Aorta (tissue), 5 donors: ENCODE data around the gene ANKRD18A. TPM values are rescaled to one million over a fixed set of nuclear protein-coding genes. Genes with fewer than 3 reads are reported as not detected.
A peak's percentile ranks its signal among the peaks of the same experiment; 100 is the strongest.

Experiments
- ATAC-seq: fragments of 200-7000 bp; cut with Tn5 transposase; one replicate; pipeline ENCODE4 v1.9.1; 2022; ENCODE audit warnings: moderate library complexity; ENCODE audit not compliant: low FRiP score
- DNase-seq, 2 donors: peaks; one replicate each; pipeline ENCODE4 v3.0.0-alpha.2; 2020
- H3K27ac ChIP-seq, 2 donors: one replicate each; pipeline ENCODE4 v1.5.1; 2013; ENCODE audit warnings: low read length in 2 of 2, mild to moderate bottlenecking in 2 of 2, moderate library complexity in 2 of 2, control low read depth in 1 of 2, inconsistent platforms in 1 of 2, low read depth in 1 of 2
- H3K27me3 ChIP-seq, 2 donors: one replicate each; pipeline ENCODE4 v1.6.1; 2013; ENCODE audit warnings: control low read depth in 1 of 2, low read length in 1 of 2, mild to moderate bottlenecking in 1 of 2, moderate library complexity in 1 of 2; ENCODE audit not compliant: insufficient read depth in 2 of 2, control insufficient read depth in 1 of 2
- H3K36me3 ChIP-seq, 2 donors: one replicate each; pipeline ENCODE4 v1.6.1; 2013; ENCODE audit warnings: control low read depth in 1 of 2, low read length in 1 of 2, mild to moderate bottlenecking in 1 of 2; ENCODE audit not compliant: insufficient read depth in 2 of 2, control insufficient read depth in 1 of 2
- H3K4me1 ChIP-seq, 2 donors: one replicate each; pipeline ENCODE4 v1.6.1; 2013; ENCODE audit warnings: low read length in 2 of 2, control low read depth in 1 of 2, mild to moderate bottlenecking in 1 of 2, moderate library complexity in 1 of 2; ENCODE audit not compliant: insufficient read depth in 2 of 2, control insufficient read depth in 1 of 2
- H3K4me3 ChIP-seq, 2 donors: one replicate each; pipeline ENCODE4 v1.5.1; 2013; ENCODE audit warnings: low read length in 2 of 2, control low read depth in 1 of 2, mild to moderate bottlenecking in 1 of 2
- H3K9me3 ChIP-seq: one replicate; pipeline ENCODE4 v1.6.1; 2013; ENCODE audit warnings: mild to moderate bottlenecking, low read length; ENCODE audit not compliant: control insufficient read depth
- WGBS, 2 donors: extraction: QIAGEN DNeasy Blood & Tissue Kit; methylation state at CpG; one replicate each; pipeline ENCODE4 v1.1.7; 2013; 5-methylcytosine and 5-hydroxymethylcytosine counted together
- intact Hi-C, 2 donors: fragments of 100-400 bp; cut with DNase I; formaldehyde crosslinking; loops; one replicate each; pipeline versions ENCODE4 v1.14.2 to v1.15.0; 2022
- polyA plus RNA-seq, 2 donors: library from polyadenylated mRNA; stranded (reverse); fragments of 200-250 nt; gene quantifications; one replicate each; pipeline ENCODE4 v1.2.3, GENCODE V29; 2013
- total RNA-seq, 2 donors: library from RNA; stranded (reverse); fragmentation: NEBNext Ultra II Directional; extraction: Animal tissue kit (Norgen Biotek cat#: 25700); gene quantifications; one replicate each; pipeline ENCODE4 v1.2.1, GENCODE V29; 2021
- donor health status: healthy with polysubstance abuse.
- donor health status: Bipolar disorder and iron deficiency.
- donor health status: DM: no; HTN: no; CAD: no.
- donor health status: DM: no; HTN: no; CAD: no.
- donor health status: DM: yes; HTN: yes; CAD: no.

The ANKRD18A gene
- total and polyA plus RNA-seq, 4 donors, result 0.06 to 0.18 TPM; not detected in 2

DNA sequence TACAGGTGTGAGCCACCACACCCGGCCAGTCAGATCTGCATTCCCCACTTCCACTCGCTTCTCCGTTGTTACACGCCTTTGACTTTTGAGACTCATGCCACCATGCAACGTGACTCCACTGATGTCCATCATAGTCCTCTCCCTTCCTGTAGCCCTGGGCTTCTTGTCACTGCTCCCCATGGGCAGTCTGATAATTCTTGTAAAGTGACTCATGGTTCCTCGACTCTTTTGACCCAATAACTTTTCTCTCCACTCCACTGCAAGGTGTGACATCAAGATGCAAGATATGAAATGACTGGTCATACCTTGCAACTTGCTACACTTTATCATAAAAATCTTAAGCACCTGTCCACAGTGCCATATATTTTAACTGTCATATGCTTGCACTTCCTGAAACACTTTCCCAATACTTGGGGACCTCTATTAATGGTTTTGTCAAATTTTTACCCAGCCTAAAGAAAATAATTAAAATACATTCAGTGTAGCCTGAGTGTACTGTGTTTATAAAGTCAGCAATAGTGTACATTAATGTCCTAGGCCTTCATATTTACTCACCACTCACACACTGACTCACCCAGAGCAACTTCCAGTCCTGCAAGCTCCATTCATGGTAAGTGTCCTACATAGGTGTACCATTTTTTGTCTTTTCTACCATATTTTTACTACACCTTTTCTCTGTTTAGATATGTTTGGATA lies 18.6 kb upstream of the ANKRD18A start:
- Histone ChIP-seq H3K36me3 (no peaks in the 10 kb centered on the region), H3K4me1 (no peaks in the 10 kb centered on the region), H3K9me3 (no peaks in the 10 kb centered on the region), H3K4me3 (no peak overlapping the region), H3K27me3 (no peaks in the 10 kb centered on the region), H3K27ac (no peak overlapping the region)
- intact Hi-C loops, result no loop called here
- 93 to 95% methylated on average over 6 of the region's 6 CpGs for WGBS, 2 donors
- no peak for ATAC-seq
- DNase-seq, result no peak

DNA sequence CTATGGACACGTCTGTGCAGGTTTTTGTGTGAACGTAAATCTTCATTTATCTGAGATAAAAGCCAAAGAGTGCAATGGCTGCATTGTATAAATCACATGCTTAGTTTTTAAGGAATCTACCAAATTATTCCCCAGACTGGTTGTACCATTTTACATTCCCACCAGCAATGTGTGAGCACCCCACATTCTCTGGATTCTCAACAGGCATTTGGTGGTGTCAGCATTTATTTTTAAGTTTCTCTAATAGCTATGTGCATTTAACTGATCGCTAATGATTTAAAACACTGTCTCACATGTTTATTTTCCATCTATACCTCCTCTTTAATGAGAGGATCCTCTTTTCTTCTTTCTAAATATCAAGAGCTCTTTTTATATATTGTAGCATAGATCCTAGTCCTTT lies 13.9 kb upstream of the ANKRD18A start:
- H3K27me3 ChIP-seq, result no peaks in the 10 kb centered on the region
- intact Hi-C loops, result no loop called here
- H3K4me3 ChIP-seq, result no peak overlapping the region
- H3K9me3 ChIP-seq, result no peaks in the 10 kb centered on the region
- 41 to 46% methylated on average over 3 of the region's 3 CpGs for WGBS, 2 donors
- no peaks in the 10 kb centered on the region for H3K4me1 ChIP-seq
- ATAC-seq, result no peak
- H3K27ac ChIP-seq, result no peak overlapping the region
- DNase-seq, result no peak
- no peaks in the 10 kb centered on the region for H3K36me3 ChIP-seq

- no peaks in the 10 kb centered on the region for H3K36me3 ChIP-seq
- intact Hi-C loops, result no loop called here
- DNase-seq (no peak), ATAC-seq (no peak)
- H3K4me3 ChIP-seq, result no peak overlapping the region
- no peak overlapping the region for H3K27ac ChIP-seq
- peaks cover 1% of the 10 kb centered on the region for H3K9me3 ChIP-seq
- 82 to 87% methylated on average over 4 of the region's 4 CpGs for WGBS, 2 donors
- no peaks in the 10 kb centered on the region for H3K27me3 ChIP-seq
- H3K4me1 ChIP-seq, result no peaks in the 10 kb centered on the region
Observed at GRCh38 chr9:38629511-38629910, 9.1 kb upstream of the ANKRD18A start.

- ATAC-seq, result no peak
Observed at GRCh38 chr9:38626006-38626405, 5.6 kb upstream of the ANKRD18A start.

GRCh38 chr9:38622951-38623350 lies 2.6 kb upstream of the ANKRD18A start:
- peaks cover 1% of the 10 kb centered on the region for H3K9me3 ChIP-seq
- H3K27me3 ChIP-seq, result no peaks in the 10 kb centered on the region
- intact Hi-C loops, result no loop called here

More at GRCh38 chr9:38626006-38626405, 5.6 kb upstream of the ANKRD18A start:
- intact Hi-C loops, result no loop called here
- 55 to 64% methylated on average over 2 of the region's 2 CpGs for WGBS, 2 donors
- H3K9me3 ChIP-seq, result peaks cover 1% of the 10 kb centered on the region
- no peaks in the 10 kb centered on the region for H3K27me3 ChIP-seq
- no peaks in the 10 kb centered on the region for H3K36me3 ChIP-seq
- DNase-seq, result no peak
- H3K27ac ChIP-seq, result no peak overlapping the region
- no peaks in the 10 kb centered on the region for H3K4me1 ChIP-seq
- no peak overlapping the region for H3K4me3 ChIP-seq

DNA sequence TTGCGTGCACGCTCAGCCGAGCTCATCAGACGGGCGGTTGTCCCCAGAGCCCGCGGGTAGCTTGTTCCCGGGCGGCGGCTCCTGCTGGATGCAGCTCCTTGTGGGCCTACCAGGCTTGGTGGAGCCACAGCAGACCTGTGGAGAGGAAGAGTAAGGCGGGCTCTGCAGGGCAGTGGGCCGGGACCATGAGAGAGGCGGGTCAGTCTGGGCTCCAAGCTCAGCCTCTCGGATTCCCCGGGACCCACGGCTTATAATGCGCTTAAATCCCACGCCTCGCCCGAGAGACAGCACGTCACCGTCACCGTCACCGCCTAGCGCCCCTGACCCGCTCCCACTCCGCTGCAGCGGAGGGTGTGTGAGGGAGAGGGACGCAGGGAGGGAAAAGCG lies 1.9 kb upstream of the ANKRD18A start:
- H3K4me3 ChIP-seq, result peak overlapping the region in 1 of 2 donors; percentile 5
- 4 to 5% methylated on average over 28 to 30 of the region's 30 CpGs for WGBS, 2 donors
- no peak for ATAC-seq
- H3K9me3 ChIP-seq, result peaks cover under 1% of the 10 kb centered on the region
- intact Hi-C loops, result no loop called here
- no peaks in the 10 kb centered on the region for H3K4me1 ChIP-seq
- DNase-seq, result no peak
- H3K36me3 ChIP-seq, result no peaks in the 10 kb centered on the region
- no peak overlapping the region for H3K27ac ChIP-seq
- H3K27me3 ChIP-seq, result no peaks in the 10 kb centered on the region

More at GRCh38 chr9:38622951-38623350, 2.6 kb upstream of the ANKRD18A start:
- 86 to 88% methylated on average over 2 of the region's 2 CpGs for WGBS, 2 donors
- no peaks in the 10 kb centered on the region for H3K36me3 ChIP-seq
- H3K4me1 ChIP-seq, result no peaks in the 10 kb centered on the region
- no peak overlapping the region for H3K4me3 ChIP-seq
- no peak for ATAC-seq
- no peak overlapping the region for H3K27ac ChIP-seq
- no peak for DNase-seq

GRCh38 chr9:38621434-38622287 lies 1.3 kb upstream of the ANKRD18A start:
- DNase-seq, result peak in 1 of 2 donors; percentile 43
- 0 to 1% methylated on average over 61 to 67 of the region's 67 CpGs for WGBS, 2 donors
- no peaks in the 10 kb centered on the region for H3K36me3 ChIP-seq
- no peak overlapping the region for H3K27ac ChIP-seq
- no peaks in the 10 kb centered on the region for H3K9me3 ChIP-seq
- no peaks in the 10 kb centered on the region for H3K27me3 ChIP-seq
- intact Hi-C loops, result no loop called here
- no peaks in the 10 kb centered on the region for H3K4me1 ChIP-seq
- peak; percentile 62 for ATAC-seq
- H3K4me3 ChIP-seq, result peak overlapping the region in 1 of 2 donors; percentile 5

GRCh38 chr9:38619556-38620447 lies 594 bp downstream of the ANKRD18A start:
- no peaks in the 10 kb centered on the region for H3K4me1 ChIP-seq
- DNase-seq (peak in 1 of 2 donors; percentile 43), ATAC-seq (peak; percentile 42)
- intact Hi-C loops, result no loop called here
- peak overlapping the region in 1 of 2 donors; percentile 2 for H3K4me3 ChIP-seq
- H3K27me3 ChIP-seq, result no peaks in the 10 kb centered on the region
- no peaks in the 10 kb centered on the region for H3K9me3 ChIP-seq
- WGBS, 2 donors, result 3 to 4% methylated on average over 52 to 58 of the region's 58 CpGs
- no peak overlapping the region for H3K27ac ChIP-seq
- H3K36me3 ChIP-seq, result no peaks in the 10 kb centered on the region
